ENCODE data around the gene RASAL3. TPM values are rescaled to one million over a fixed set of nuclear protein-coding genes. Genes with fewer than 3 reads are reported as not detected.

RASAL3 gene
- total RNA-seq, 4 donors from 2014 or later, result 2.5 to 3.9 (median 2.8) TPM

DNA sequence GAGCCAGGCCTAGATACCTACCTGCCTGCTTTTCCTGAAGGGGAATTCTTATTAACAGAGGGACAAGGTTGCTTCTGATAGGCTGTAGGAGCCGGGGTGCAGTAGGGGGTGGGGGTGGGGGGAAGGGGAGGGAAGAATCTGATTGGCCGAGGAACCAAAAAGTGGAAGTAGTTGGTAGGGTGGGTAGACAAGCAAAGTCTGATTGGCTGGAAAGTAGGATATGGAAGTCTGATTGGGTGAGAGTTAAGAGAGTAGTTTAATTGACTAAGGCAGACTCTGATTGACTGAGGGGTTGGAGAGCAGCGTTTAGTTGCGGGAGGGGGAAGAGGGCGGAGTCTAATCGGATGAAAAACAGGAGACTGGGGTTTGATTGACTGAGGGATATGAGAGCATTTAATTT lies 34.6 kb upstream of the RASAL3 start:
- intact Hi-C loops (cut with DNase I), result no loop called here
- H3K27ac ChIP-seq (replicated peaks in 1 of 4), result no peak overlapping the region
- no peak for DNase-seq (ENCODE audit: extremely low spot score)
- H3K4me3 ChIP-seq, result no peak overlapping the region
- H3K36me3 ChIP-seq, result no peaks in the 10 kb centered on the region
- WGBS, result 52% methylated on average over 6 of the region's 6 CpGs
- peaks cover 0 to 34% (median 0%) of the 10 kb centered on the region in 4 donors for H3K27me3 ChIP-seq
- H3K4me1 ChIP-seq, result no peaks in the 10 kb centered on the region
- TF ChIP-seq, protein P1, sequence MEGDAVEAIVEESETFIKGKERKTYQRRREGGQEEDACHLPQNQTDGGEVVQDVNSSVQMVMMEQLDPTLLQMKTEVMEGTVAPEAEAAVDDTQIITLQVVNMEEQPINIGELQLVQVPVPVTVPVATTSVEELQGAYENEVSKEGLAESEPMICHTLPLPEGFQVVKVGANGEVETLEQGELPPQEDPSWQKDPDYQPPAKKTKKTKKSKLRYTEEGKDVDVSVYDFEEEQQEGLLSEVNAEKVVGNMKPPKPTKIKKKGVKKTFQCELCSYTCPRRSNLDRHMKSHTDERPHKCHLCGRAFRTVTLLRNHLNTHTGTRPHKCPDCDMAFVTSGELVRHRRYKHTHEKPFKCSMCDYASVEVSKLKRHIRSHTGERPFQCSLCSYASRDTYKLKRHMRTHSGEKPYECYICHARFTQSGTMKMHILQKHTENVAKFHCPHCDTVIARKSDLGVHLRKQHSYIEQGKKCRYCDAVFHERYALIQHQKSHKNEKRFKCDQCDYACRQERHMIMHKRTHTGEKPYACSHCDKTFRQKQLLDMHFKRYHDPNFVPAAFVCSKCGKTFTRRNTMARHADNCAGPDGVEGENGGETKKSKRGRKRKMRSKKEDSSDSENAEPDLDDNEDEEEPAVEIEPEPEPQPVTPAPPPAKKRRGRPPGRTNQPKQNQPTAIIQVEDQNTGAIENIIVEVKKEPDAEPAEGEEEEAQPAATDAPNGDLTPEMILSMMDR (IDR thresholded peaks at IDR 0.05), result no peak
- TF ChIP-seq EP300 (IDR thresholded peaks at IDR 0.05), result no peak
- no peak for TF ChIP-seq POLR2AphosphoS5 (IDR thresholded peaks at IDR 0.05)
- TF ChIP-seq POLR2A (IDR thresholded peaks at IDR 0.05; ENCODE audit: low read depth), result no peak
- H3K9me3 ChIP-seq, result no peaks in the 10 kb centered on the region

DNA sequence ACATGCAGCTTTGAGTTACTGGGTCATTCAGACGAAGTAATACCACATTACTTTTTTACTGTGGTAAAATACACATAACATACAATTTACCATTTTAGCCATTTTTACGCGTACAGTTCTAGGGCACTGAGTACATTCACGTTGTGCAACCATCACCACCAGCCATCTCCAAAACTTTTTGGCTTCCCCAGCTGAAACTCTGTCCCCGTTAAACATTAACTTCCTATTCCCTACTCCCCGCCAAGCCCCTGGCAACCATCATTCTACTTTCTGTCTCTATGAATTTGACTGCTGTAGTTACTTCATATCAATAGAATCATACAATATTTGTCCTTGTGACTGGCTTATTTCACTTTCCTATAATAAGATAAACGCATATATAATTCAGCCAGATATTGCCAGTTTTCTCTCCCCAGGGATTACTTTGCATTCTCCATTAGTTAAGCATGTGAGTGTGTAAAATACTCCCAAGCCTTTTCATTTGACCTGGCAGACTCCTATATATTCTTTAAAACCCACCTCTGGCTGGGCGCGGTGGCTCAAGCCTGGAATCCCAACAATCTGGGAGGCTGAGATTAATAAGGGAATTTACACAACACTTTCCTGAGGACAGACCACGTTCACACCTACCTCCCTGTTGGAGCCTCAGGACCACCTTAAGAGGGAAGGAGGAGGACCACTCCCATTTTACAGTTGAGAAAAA lies 34.0 kb upstream of the RASAL3 start:
- Histone ChIP-seq H3K4me3 (no peak overlapping the region), H3K36me3 (no peaks in the 10 kb centered on the region), H3K9me3 (no peaks in the 10 kb centered on the region), H3K27me3 (peaks cover 0 to 31% (median 0%) of the 10 kb centered on the region in 4 donors), H3K4me1 (no peaks in the 10 kb centered on the region), H3K27ac (replicated peaks in 1 of 4) (no peak overlapping the region)
- TF ChIP-seq POLR2AphosphoS5 (IDR thresholded peaks at IDR 0.05), result no peak
- TF ChIP-seq, protein P1 (IDR thresholded peaks at IDR 0.05), result no peak
- no peak for TF ChIP-seq EP300 (IDR thresholded peaks at IDR 0.05)
- TF ChIP-seq POLR2A (IDR thresholded peaks at IDR 0.05; ENCODE audit: low read depth), result no peak
- 71% methylated on average over 10 of the region's 10 CpGs for WGBS
- no peak for DNase-seq (ENCODE audit: extremely low spot score)
- intact Hi-C loops (cut with DNase I), result no loop called here

DNA sequence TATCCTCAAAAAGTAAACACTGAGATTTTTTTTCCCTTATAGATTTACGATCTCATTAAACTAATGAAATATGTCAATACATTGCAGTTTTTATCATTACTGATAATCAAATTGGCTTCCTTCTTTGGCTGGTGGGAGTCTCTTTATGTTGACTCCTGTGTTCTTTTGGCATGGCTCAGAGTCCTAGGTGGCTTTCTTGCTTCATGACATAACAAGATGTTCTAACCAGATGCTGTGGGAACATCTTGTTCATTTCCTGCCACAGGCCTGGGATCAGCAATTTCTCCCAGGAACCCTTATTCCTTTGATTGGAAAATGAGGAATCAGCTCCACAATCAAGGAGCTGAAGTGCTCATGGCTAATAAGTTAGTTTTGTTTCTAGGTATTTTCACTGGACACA lies 30.8 kb upstream of the RASAL3 start:
- H3K4me3 ChIP-seq, result no peak overlapping the region
- no peaks in the 10 kb centered on the region for H3K9me3 ChIP-seq
- TF ChIP-seq POLR2A (IDR thresholded peaks at IDR 0.05; ENCODE audit: low read depth) (no peak), POLR2AphosphoS5 (IDR thresholded peaks at IDR 0.05) (no peak), EP300 (IDR thresholded peaks at IDR 0.05) (no peak)
- TF ChIP-seq, protein P1 (IDR thresholded peaks at IDR 0.05), result no peak
- 96% methylated on average over 1 of the region's 1 CpG for WGBS
- no peaks in the 10 kb centered on the region for H3K36me3 ChIP-seq
- DNase-seq (ENCODE audit: extremely low spot score), result no peak
- H3K27me3 ChIP-seq, result peaks cover 0 to 13% (median 0%) of the 10 kb centered on the region in 4 donors
- H3K27ac ChIP-seq (replicated peaks in 1 of 4), result no peak overlapping the region
- no peaks in the 10 kb centered on the region for H3K4me1 ChIP-seq
- intact Hi-C loops (cut with DNase I), result no loop called here

DNA sequence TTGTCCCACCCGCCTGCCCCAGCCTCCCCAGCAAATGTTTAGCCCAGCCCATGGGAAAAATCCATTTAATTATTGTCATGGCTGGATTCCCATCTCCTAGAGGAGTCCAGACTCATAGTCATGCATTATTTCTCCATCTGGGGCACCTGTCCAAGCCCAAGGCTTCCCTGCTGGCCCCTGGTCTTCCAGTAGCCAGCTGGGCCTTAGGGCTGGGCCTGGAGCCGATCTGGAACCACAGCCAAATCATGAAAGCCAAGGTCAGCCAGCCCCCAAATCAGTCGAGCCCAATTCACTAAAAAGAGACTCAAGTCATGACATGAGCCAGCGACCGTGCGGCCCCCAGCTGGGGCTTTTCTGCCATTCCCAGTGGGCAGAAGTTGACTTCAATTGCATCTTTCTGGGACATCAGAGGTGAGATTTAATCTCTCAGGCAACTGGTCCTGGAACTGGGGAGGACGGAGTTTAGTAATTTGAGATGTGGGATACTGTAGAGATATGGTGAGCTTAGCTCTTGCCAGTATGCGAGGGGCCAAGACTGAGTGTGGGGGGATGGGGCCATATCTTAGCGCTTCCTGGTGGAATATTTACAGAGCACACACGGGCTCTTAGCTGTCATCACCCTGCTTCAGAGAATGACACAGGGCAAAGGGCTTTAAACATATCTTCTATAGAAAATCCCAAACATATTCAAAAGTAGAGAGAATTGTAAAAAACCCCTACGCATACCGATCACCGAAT lies 24.3 kb upstream of the RASAL3 start:
- intact Hi-C loops (cut with DNase I), result no loop called here
- DNase-seq (ENCODE audit: extremely low spot score), result no peak
- TF ChIP-seq EP300 (IDR thresholded peaks at IDR 0.05) (no peak), POLR2A (IDR thresholded peaks at IDR 0.05; ENCODE audit: low read depth) (no peak), POLR2AphosphoS5 (IDR thresholded peaks at IDR 0.05) (no peak)
- TF ChIP-seq, protein P1 (IDR thresholded peaks at IDR 0.05), result no peak
- Histone ChIP-seq H3K36me3 (no peaks in the 10 kb centered on the region), H3K27ac (replicated peaks in 1 of 4) (no peak overlapping the region), H3K4me3 (no peak overlapping the region), H3K4me1 (no peaks in the 10 kb centered on the region), H3K27me3 (no peaks in the 10 kb centered on the region), H3K9me3 (no peaks in the 10 kb centered on the region)
- 71% methylated on average over 11 of the region's 13 CpGs for WGBS

All from esophagus muscularis mucosa (tissue), 4 donors.